Effector memory CD8-positive, alpha-beta T cell (primary cell): ENCODE data around the gene DUSP22.

Experiments used
- ATAC-seq: fragments of 150-1000 bp; cut with Tn5 transposase; replicated peaks from 2 replicates; pipeline ENCODE4 v1.10.0; 2021; ENCODE audit warnings: mild to moderate bottlenecking, moderate library complexity
- DNase-seq, 3 experiments: peaks; one replicate each; pipeline ENCODE4 v3.0.0; 2021
- H3K27ac Mint-ChIP-seq, 2 donors: one replicate each; pipeline ENCODE4 v1.8.0; 2022; ENCODE audit warnings: mild to moderate bottlenecking in 2 of 2, mixed read lengths in 2 of 2, moderate library complexity in 2 of 2
- H3K27me3 Mint-ChIP-seq, 2 donors: one replicate each; pipeline ENCODE4 v1.8.0; 2022; ENCODE audit warnings: mixed read lengths in 2 of 2
- H3K36me3 Mint-ChIP-seq: one replicate; pipeline ENCODE4 v1.8.0; 2022; ENCODE audit warnings: mild to moderate bottlenecking, moderate library complexity, mixed read lengths; ENCODE audit not compliant: insufficient read depth
- H3K4me1 Mint-ChIP-seq, 2 donors: one replicate each; pipeline ENCODE4 v1.8.0; 2022; ENCODE audit warnings: low read depth in 2 of 2, mixed read lengths in 2 of 2
- H3K4me3 Mint-ChIP-seq, 2 donors: one replicate each; pipeline ENCODE4 v1.8.0; 2022; ENCODE audit warnings: mild to moderate bottlenecking in 2 of 2, mixed read lengths in 2 of 2, moderate library complexity in 2 of 2
- H3K9me3 Mint-ChIP-seq, 2 donors: one replicate each; pipeline ENCODE4 v1.8.0; 2022; ENCODE audit warnings: mixed read lengths in 2 of 2

DUSP22 gene

DNA sequence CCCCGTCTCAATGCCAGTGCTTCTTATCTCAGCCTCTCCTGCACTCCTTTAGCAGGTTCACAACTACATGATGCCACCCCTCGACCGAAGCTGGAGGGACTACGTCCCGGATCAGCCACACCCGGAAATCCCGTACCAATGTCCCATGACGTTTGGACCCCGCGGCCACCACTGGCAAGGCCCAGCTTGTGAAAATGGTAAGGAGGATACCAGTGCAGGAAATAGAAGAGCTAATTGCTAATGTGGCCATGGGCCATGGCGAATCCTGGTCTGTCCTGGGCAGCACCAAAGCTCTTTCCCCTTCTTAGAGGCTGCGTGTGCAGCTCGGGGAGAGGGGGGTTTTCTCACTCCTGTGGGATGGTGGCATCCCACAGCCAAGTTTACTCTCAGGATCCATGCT is 104.8 kb downstream of the DUSP22 start:
- Mint-ChIP-seq H3K9me3 (no peaks in the 10 kb centered on the region), H3K4me3 (no peak overlapping the region), H3K27ac (no peak overlapping the region), H3K27me3 (peaks cover 7 to 20% of the 10 kb centered on the region in 2 donors), H3K36me3 (peaks cover 36% of the 10 kb centered on the region), H3K4me1 (peaks cover 8 to 15% of the 10 kb centered on the region in 2 donors)
- DNase-seq (no peak), ATAC-seq (no peak)

DNA sequence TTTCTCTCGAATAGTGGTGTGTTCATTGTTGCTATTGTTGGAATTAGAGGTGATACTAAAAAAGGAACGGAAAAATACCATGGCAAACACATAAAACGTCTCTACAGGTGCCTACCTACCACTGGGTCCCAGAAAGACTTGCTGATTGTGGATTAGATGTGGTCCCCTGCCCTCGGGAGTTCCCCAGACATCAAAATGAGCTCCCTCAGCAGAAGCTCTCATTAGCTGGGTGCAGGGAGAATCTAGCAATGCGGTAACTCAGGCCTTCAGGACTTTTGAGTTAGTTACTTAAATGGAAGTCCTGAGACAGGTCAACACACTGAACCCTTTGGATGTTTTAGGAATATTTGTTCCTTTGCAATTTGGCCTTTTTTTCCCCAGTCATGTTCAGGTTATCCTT is 105.3 kb downstream of the DUSP22 start:
- DNase-seq (no peak), ATAC-seq (no peak)
- H3K9me3 Mint-ChIP-seq, result no peaks in the 10 kb centered on the region
- no peak overlapping the region for H3K27ac Mint-ChIP-seq
- H3K27me3 Mint-ChIP-seq, result peaks cover 7 to 25% of the 10 kb centered on the region in 2 donors
- H3K4me3 Mint-ChIP-seq, result no peak overlapping the region
- H3K36me3 Mint-ChIP-seq, result peaks cover 36% of the 10 kb centered on the region
- peaks cover 5 to 15% of the 10 kb centered on the region in 2 donors for H3K4me1 Mint-ChIP-seq

DNA sequence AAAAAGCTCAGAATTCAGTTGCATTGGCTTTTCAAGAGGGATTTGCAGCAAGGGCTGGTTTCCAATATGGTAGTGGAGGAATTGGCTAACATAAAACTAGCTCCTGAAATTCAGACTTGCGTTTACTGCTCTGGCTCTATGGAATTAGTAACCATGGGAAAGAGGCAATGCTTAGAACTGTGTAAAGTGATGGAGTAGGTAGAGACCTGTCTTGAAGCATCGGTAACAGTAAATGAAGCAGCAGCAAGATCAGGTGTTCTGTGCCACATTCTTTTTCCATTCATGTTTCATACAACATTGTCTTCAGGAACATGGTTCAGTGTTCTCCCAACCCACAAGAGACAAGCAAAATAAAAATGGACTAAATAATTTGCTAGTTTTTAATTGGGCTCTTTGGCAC is 105.8 kb downstream of the DUSP22 start:
- DNase-seq, result no peak
- no peak for ATAC-seq
- Mint-ChIP-seq H3K36me3 (peaks cover 36% of the 10 kb centered on the region), H3K4me1 (peaks cover 5 to 15% of the 10 kb centered on the region in 2 donors), H3K9me3 (no peaks in the 10 kb centered on the region), H3K4me3 (no peak overlapping the region), H3K27ac (no peak overlapping the region), H3K27me3 (peaks cover 7 to 28% of the 10 kb centered on the region in 2 donors)

DNA sequence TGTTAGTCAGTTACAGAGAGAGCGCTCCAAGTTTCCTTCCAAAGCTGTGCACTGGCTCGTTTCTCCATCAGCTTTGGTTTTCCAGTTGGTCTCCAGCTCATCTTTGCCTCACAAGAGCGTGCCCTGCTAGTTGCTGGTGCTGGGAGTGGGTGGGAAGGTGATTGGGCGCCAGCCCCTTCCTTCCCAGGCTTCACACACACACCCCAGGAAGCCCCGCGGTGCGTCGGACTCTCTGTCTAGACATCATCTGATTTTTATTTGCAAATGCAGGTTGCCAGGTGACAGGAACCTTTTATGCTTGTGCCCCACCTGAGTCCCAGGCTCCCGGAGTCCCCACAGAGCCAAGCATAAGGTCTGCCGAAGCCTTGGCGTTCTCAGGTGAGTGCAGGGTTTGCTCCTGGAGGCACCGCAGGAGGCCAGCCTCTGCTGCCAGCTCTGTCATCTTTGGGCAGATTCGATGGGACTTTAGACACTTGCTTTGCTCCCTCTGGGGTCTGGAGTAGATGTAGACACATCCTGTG is 106.3 kb downstream of the DUSP22 start:
- H3K4me3 Mint-ChIP-seq, result no peak overlapping the region
- no peak overlapping the region for H3K27ac Mint-ChIP-seq
- peaks cover 5 to 24% of the 10 kb centered on the region in 2 donors for H3K27me3 Mint-ChIP-seq
- ATAC-seq, result no peak
- H3K9me3 Mint-ChIP-seq, result no peaks in the 10 kb centered on the region
- H3K36me3 Mint-ChIP-seq, result peaks cover 39% of the 10 kb centered on the region
- no peak for DNase-seq
- peaks cover 5 to 19% of the 10 kb centered on the region in 2 donors for H3K4me1 Mint-ChIP-seq

DNA sequence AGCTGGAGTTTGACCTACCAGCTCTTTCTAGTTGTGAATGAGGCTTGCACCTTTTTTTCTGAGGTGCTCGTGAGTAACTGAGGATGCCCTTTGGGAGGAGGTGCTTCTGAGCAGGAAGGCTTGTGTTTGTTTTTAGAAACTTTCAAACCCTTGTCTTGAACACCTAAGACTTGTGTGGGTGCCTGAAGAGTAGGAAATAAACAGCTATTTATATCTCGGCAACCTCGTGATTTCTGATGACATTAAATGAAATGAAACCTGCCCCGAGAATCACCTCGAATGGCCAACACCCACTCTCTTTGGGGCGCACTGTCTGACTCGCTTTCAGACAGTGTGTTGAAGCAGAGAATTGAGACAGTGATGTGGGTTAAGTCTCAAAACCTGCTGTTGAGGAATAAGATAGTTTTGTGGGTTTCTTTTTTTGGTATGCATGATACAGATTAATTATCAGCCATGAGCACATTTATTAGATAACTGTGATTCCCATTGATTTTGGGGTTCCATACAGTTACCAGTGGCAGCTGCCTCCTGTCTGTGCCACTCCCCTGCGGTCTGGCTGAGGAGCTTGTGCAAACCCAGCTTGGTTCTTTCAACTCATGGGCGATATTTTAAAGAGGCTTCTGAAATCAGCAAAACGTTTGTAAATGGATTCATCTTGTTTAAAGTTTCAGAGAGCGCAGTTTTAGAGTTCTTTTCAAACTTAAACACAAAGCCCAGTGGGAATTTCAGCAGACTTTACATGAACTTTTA is 107.7 kb downstream of the DUSP22 start:
- Mint-ChIP-seq H3K36me3 (peaks cover 38% of the 10 kb centered on the region), H3K4me3 (peak overlapping the region in 1 of 2 donors; percentile 35), H3K27ac (peak overlapping the region; percentile 41 to 44), H3K4me1 (peaks cover 8 to 24% of the 10 kb centered on the region in 2 donors), H3K27me3 (peaks cover 0 to 30% of the 10 kb centered on the region in 2 donors), H3K9me3 (no peaks in the 10 kb centered on the region)
- DNase-seq (peak in 1 of 3 experiments; percentile 18), ATAC-seq (peak; percentile 82)

DNA sequence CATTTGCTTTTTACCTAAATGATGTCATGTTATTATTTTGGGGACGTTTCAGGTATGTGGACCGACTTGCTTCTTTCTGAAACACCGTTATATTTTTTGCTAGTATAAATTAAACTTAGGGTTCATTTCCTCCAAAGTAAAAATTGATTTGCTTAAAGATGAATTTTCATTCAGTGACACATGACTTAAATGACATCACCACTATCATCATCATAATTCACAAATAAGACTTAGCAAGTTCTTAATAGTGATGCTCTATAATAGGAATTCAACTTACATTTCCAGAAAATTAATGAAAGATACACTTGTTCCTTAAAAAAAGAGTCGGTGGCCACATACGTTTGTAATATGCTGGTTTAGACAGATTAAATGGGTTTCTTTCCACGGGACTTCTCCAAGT is 108.5 kb downstream of the DUSP22 start:
- peaks cover 8 to 27% of the 10 kb centered on the region in 2 donors for H3K4me1 Mint-ChIP-seq
- DNase-seq (no peak), ATAC-seq (no peak)
- no peak overlapping the region for H3K27ac Mint-ChIP-seq
- no peak overlapping the region for H3K4me3 Mint-ChIP-seq
- no peaks in the 10 kb centered on the region for H3K9me3 Mint-ChIP-seq
- H3K27me3 Mint-ChIP-seq, result peaks cover 0 to 30% of the 10 kb centered on the region in 2 donors
- H3K36me3 Mint-ChIP-seq, result peaks cover 38% of the 10 kb centered on the region
